K562 (cell line): Measurements from ENCODE around the gene DCXR. TPM values are rescaled to one million over a fixed set of nuclear protein-coding genes. Genes with fewer than 3 reads are reported as not detected.

Source experiments
- ETV1 ChIP-seq: fragments of 450-650 bp; conservative IDR thresholded peaks from 2 replicates; pipeline ENCODE4 v1.6.1; 2016; ENCODE audit warnings: missing genetic modification characterization, control low read depth, low read depth, missing compliant biosample characterization
- ETV5 ChIP-seq: sonication (generic); formaldehyde crosslinking; IDR thresholded peaks from 2 replicates; pipeline ENCODE4 v1.4.0; 2020; ENCODE audit warnings: low read depth, mild to moderate bottlenecking, missing genetic modification reagents
- GTF2E2 ChIP-seq: fragments of 200-800 bp; sonication (Bioruptor generic); IDR thresholded peaks from 2 replicates; pipeline ENCODE4 v1.6.1; 2016; ENCODE audit warnings: missing genetic modification characterization, missing compliant biosample characterization
- HMGXB4 ChIP-seq: sonication (generic); formaldehyde crosslinking; IDR thresholded peaks from 2 replicates; pipeline ENCODE4 v1.8.1; 2023; ENCODE audit warnings: mild to moderate bottlenecking, missing genetic modification reagents
- KHSRP ChIP-seq: fragments of 450-650 bp; IDR thresholded peaks from 2 replicates; pipeline ENCODE4 v1.6.1; 2017
- MAX ChIP-seq: sonication (generic); formaldehyde crosslinking; IDR thresholded peaks from 2 replicates; pipeline ENCODE4 v1.9.0; 2022; ENCODE audit warnings: mild to moderate bottlenecking, missing genetic modification reagents
- NFYB ChIP-seq: IDR thresholded peaks from 2 replicates; pipeline ENCODE4 v1.6.1; 2011; ENCODE audit warnings: mild to moderate bottlenecking, moderate library complexity; ENCODE audit not compliant: insufficient read length; ENCODE audit errors: extremely low read depth
- PATZ1 ChIP-seq: fragments of 250-450 bp; sonication (Bioruptor Pico); IDR thresholded peaks from 2 replicates; pipeline ENCODE4 v1.5.0; 2020; ENCODE audit warnings: mild to moderate bottlenecking, borderline replicate concordance
- SMC3 ChIP-seq: conservative IDR thresholded peaks from 2 replicates; pipeline ENCODE4 v1.6.1; 2011; ENCODE audit warnings: low read depth, low read length, improper control_type of control experiment; ENCODE audit not compliant: insufficient read depth
- SRSF1 ChIP-seq: fragments of 200-400 bp; formaldehyde crosslinking; IDR thresholded peaks from 2 replicates; pipeline ENCODE4 v1.6.1; 2017; ENCODE audit warnings: mild to moderate bottlenecking, low read depth, low read length, moderate library complexity
- ZNF263 ChIP-seq: sonication (generic); formaldehyde crosslinking; IDR thresholded peaks from 2 replicates; pipeline ENCODE4 v1.8.0; 2022; ENCODE audit warnings: mild to moderate bottlenecking, missing genetic modification reagents, borderline replicate concordance
- ZNF699 ChIP-seq: fragments of 250-450 bp; sonication (Bioruptor Pico); IDR thresholded peaks from 2 replicates; pipeline ENCODE4 v1.8.0; 2021; ENCODE audit warnings: mild to moderate bottlenecking, moderate library complexity; ENCODE audit not compliant: insufficient replicate concordance
- polyA plus RNA-seq, 8 experiments: library from polyadenylated mRNA; depleted of rRNA in 4 of 8; stranded (reverse) in 5 of 8; unstranded in 3 of 8; fragments of >200 nt; fragmentation: Nextera tagmentation in 2 of 8; fragmentation: Illumina TruSeq in 1 of 8; extraction: Ambion mirVana in 2 of 8; extraction: Trizol in 1 of 8; gene quantifications; 2 replicates each; pipeline versions ENCODE4 v1.2.1 to v1.2.3, GENCODE V29; 2011 to 2014; ENCODE audit warnings: inconsistent platforms in 1 of 8, missing spikeins in 1 of 8
- total RNA-seq, 7 experiments: library from RNA; depleted of rRNA in 6 of 7; stranded (reverse); fragments of >200 nt in 6 of 7; fragmentation: Illumina TruSeq in 2 of 7; extraction: Trizol in 2 of 7; gene quantifications; 2 replicates each; pipeline versions ENCODE4 v1.2.1 to v1.2.3, GENCODE V29; 2011 to 2021; ENCODE audit warnings: low replicate concordance in 1 of 7
- TF ChIP-seq, protein P1 (sequence below): fragments of 250-450 bp; sonication (Bioruptor Pico); IDR thresholded peaks from 2 replicates; pipeline ENCODE4 v1.5.1; 2021; ENCODE audit warnings: mild to moderate bottlenecking
- TF ChIP-seq, protein P2 (sequence below): sonication (generic); formaldehyde crosslinking; IDR thresholded peaks from 2 replicates; pipeline ENCODE4 v1.8.0; 2022; ENCODE audit warnings: mild to moderate bottlenecking, missing genetic modification reagents
- TF ChIP-seq, protein P3 (sequence below): fragments of 450-650 bp; formaldehyde crosslinking; IDR thresholded peaks from 2 replicates; pipeline ENCODE4 v1.4.0; 2020; ENCODE audit warnings: mild to moderate bottlenecking, moderate library complexity

Gene DCXR
- total and polyA plus RNA-seq, 9 of the 15 experiments (the other 6 are each of a cell fraction or from before 2014, with no cell fraction given), result 21.3 to 274 (median 156) TPM

DNA sequence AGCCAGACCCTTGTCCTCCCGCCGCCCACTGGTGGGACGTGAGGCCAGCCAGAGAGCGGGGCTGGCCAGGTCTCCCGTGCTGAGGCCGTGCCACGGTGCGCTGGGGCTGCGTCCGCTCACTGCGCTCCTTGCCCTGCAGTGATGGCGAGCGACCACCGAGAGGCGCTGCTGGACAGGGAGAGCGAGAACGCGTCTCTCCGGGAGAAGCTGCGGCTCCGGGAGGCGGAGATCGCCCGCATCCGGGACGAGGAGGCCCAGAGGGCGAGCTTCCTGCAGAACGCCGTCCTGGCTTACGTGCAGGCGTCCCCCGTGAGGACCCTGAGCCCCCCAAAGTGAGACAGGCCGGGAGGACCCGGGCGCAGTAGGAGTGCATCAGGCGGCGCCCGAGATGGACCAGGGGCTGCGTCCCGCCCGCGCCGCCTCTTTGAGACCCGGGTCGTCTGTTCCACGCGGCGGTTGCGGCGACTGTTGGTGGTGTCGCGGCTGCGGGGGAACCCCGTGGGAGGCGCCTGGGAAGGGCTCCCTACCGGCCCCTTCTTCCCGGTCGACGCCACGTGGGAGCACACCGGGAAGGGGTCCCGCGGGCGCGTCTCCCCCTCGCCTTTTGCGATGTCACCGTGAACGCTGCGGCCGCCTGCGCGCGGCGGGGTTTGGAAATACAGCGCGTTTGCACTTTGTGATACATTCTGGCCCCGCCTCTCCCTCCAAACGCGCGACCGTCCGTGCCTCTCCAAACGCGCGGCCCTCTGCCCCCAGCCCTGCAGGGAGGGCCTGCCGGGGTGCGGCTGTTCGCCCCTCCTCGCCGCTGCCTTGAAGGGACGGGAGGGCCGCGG, 6.8 kb downstream of the DCXR start (continued):
- TF ChIP-seq SMC3 (peak; percentile 88), NFYB (no peak), PATZ1 (no peak), ETV1 (peak; percentile 81), MAX (CRISPR knock-in tag) (peak; percentile 66), ZNF699 (CRISPR knock-in tag) (no peak), GTF2E2 (tag) (no peak), ETV5 (CRISPR knock-in tag) (peak; percentile 81), HMGXB4 (CRISPR knock-in tag) (peak; percentile 54; the same call in 1 of the 2 replicates), SRSF1 (0 out of 2 replicates have a peak, but pooled peaks have one; percentile 83), KHSRP (no peak), ZNF263 (CRISPR knock-in tag) (peak; percentile 54; the same call in 1 of the 2 replicates)
- TF ChIP-seq, protein P1, sequence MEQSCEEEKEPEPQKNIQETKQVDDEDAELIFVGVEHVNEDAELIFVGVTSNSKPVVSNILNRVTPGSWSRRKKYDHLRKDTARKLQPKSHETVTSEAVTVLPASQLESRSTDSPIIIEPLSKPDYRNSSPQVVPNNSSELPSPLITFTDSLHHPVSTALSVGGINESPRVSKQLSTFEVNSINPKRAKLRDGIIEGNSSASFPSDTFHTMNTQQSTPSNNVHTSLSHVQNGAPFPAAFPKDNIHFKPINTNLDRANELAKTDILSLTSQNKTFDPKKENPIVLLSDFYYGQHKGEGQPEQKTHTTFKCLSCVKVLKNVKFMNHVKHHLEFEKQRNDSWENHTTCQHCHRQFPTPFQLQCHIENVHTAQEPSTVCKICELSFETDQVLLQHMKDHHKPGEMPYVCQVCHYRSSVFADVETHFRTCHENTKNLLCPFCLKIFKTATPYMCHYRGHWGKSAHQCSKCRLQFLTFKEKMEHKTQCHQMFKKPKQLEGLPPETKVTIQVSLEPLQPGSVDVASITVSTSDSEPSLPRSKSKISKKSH (CRISPR knock-in tag), result no peak
- TF ChIP-seq, protein P2, sequence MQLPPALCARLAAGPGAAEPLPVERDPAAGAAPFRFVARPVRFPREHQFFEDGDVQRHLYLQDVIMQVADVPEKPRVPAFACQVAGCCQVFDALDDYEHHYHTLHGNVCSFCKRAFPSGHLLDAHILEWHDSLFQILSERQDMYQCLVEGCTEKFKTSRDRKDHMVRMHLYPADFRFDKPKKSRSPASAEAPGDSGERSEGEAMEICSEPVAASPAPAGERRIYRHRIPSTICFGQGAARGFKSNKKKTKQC, result peak; percentile 59; the same call in 1 of the 2 replicates
- TF ChIP-seq, protein P3, sequence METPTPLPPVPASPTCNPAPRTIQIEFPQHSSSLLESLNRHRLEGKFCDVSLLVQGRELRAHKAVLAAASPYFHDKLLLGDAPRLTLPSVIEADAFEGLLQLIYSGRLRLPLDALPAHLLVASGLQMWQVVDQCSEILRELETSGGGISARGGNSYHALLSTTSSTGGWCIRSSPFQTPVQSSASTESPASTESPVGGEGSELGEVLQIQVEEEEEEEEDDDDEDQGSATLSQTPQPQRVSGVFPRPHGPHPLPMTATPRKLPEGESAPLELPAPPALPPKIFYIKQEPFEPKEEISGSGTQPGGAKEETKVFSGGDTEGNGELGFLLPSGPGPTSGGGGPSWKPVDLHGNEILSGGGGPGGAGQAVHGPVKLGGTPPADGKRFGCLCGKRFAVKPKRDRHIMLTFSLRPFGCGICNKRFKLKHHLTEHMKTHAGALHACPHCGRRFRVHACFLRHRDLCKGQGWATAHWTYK, result no peak
